SIG-M5 treated with dmso at 0.1 percent for 504 hours (cell line): Measurements from ENCODE around the gene RILPL2.
A peak's percentile ranks its signal among the peaks of the same experiment; 100 is the strongest.
"Not testable (repeated sequence)": the region's sequence is repeated elsewhere in the genome, so short reads cannot be mapped to it uniquely, and the experiment has no call there.

Experiments
- DNase-seq: peaks from one replicate; lab custom pipeline; 2025; ENCODE audit not compliant: unreplicated experiment; lab: John Stamatoyannopoulos, UW

Gene RILPL2

GRCh38 chr12:123450636-123451035, 14.2 kb upstream of the RILPL2 start:
- no peak for DNase-seq

GRCh38 chr12:123449856-123450255, 13.4 kb upstream of the RILPL2 start:
- no peak for DNase-seq

- no peak for DNase-seq
These were observed 12.8 kb upstream of the RILPL2 start for GRCh38 chr12:123449249-123449733.

- no peak for DNase-seq
These were observed 9.8 kb upstream of the RILPL2 start for GRCh38 chr12:123446333-123446713.

GRCh38 chr12:123445388-123446332, 9.2 kb upstream of the RILPL2 start:
- peak; percentile 24 for DNase-seq

GRCh38 chr12:123444092-123445026, 7.9 kb upstream of the RILPL2 start:
- DNase-seq, result peak; percentile 49

- DNase-seq, result peak; percentile 86
These were observed 6.3 kb upstream of the RILPL2 start for GRCh38 chr12:123442774-123443173.

- no peak for DNase-seq
These were observed 5.2 kb upstream of the RILPL2 start for GRCh38 chr12:123441523-123442164.

GRCh38 chr12:123435636-123436016, 858 bp downstream of the RILPL2 start:
- DNase-seq, result no peak

GRCh38 chr12:123433615-123434014, 2.9 kb downstream of the RILPL2 start:
- DNase-seq, result peak; percentile 34

GRCh38 chr12:123431951-123432817, 4.3 kb downstream of the RILPL2 start:
- DNase-seq, result peak; percentile 92

- DNase-seq, result not testable (repeated sequence)
These were observed 7.4 kb downstream of the RILPL2 start for GRCh38 chr12:123429101-123429500.

- no peak for DNase-seq
These were observed 7.9 kb downstream of the RILPL2 start for GRCh38 chr12:123428591-123428990.

- no peak for DNase-seq
These were observed 9.3 kb downstream of the RILPL2 start for GRCh38 chr12:123427036-123427769.

- DNase-seq, result no peak
These were observed 15.2 kb downstream of the RILPL2 start for GRCh38 chr12:123421314-123421713.

- no peak for DNase-seq
These were observed 26.5 kb downstream of the RILPL2 start for GRCh38 chr12:123410041-123410412.

- not testable (repeated sequence) for DNase-seq
These were observed 27.0 kb downstream of the RILPL2 start for GRCh38 chr12:123409284-123410040.

- DNase-seq, result not testable (repeated sequence)
These were observed 27.9 kb downstream of the RILPL2 start for GRCh38 chr12:123408619-123409018.

GRCh38 chr12:123407934-123408333, 28.6 kb downstream of the RILPL2 start:
- DNase-seq, result not testable (repeated sequence)
